Mesendoderm (in vitro differentiated cells): ENCODE results near the gene LCOR.
"Not testable (repeated sequence)": the region's sequence is repeated elsewhere in the genome, so short reads cannot be mapped to it uniquely, and the experiment has no call there.

Experiments
- DNase-seq: peaks from one replicate; pipeline ENCODE4 v3.0.0; 2013
- H2AK5ac ChIP-seq: 2 replicates; pipeline ENCODE4 v1.6.1; 2013; ENCODE audit warnings: low read length, inconsistent platforms
- H2BK120ac ChIP-seq: 2 replicates; pipeline ENCODE4 v1.6.1; 2013; ENCODE audit warnings: low read depth, mild to moderate bottlenecking, low read length, moderate library complexity, mixed read lengths
- H2BK15ac ChIP-seq: replicated peaks from 2 replicates; pipeline ENCODE4 v1.6.1; 2013; ENCODE audit warnings: low read depth, mild to moderate bottlenecking, moderate library complexity
- H2BK5ac ChIP-seq: 2 replicates; pipeline ENCODE4 v1.6.1; 2013; ENCODE audit warnings: low read length, inconsistent platforms
- H3K18ac ChIP-seq: 2 replicates; pipeline ENCODE4 v1.6.1; 2013; ENCODE audit warnings: mild to moderate bottlenecking, low read length, mixed read lengths
- H3K23ac ChIP-seq: one replicate; pipeline ENCODE4 v1.6.1; 2013; ENCODE audit warnings: low read length
- H3K27ac ChIP-seq: 2 replicates; pipeline ENCODE4 v1.5.1; 2013; ENCODE audit warnings: low read depth, mild to moderate bottlenecking, inconsistent platforms, low read length, moderate library complexity
- H3K27me3 ChIP-seq: 2 replicates; pipeline ENCODE4 v1.6.1; 2013; ENCODE audit warnings: low read length, control low read depth, mild to moderate bottlenecking, inconsistent platforms; ENCODE audit not compliant: insufficient read depth, poor library complexity
- H3K36me3 ChIP-seq: 2 replicates; pipeline ENCODE4 v1.6.1; 2013; ENCODE audit warnings: low read length, inconsistent platforms; ENCODE audit not compliant: control insufficient read depth, insufficient read depth
- H3K4ac ChIP-seq: one replicate; pipeline ENCODE4 v1.6.1; 2013; ENCODE audit warnings: low read depth, mild to moderate bottlenecking, low read length, moderate library complexity
- H3K4me1 ChIP-seq: 2 replicates; pipeline ENCODE4 v1.6.1; 2013; ENCODE audit warnings: low read depth, low read length, inconsistent platforms; ENCODE audit not compliant: control insufficient read depth
- H3K4me2 ChIP-seq: 2 replicates; pipeline ENCODE4 v1.6.1; 2013; ENCODE audit warnings: low read length
- H3K4me3 ChIP-seq: 2 replicates; pipeline ENCODE4 v1.5.1; 2013; ENCODE audit warnings: mild to moderate bottlenecking, low read length
- H3K56ac ChIP-seq: one replicate; pipeline ENCODE4 v1.6.1; 2013; ENCODE audit warnings: low read length
- H3K79me1 ChIP-seq: 2 replicates; pipeline ENCODE4 v1.6.1; 2013; ENCODE audit warnings: low read length, inconsistent platforms
- H3K79me2 ChIP-seq: 2 replicates; pipeline ENCODE4 v1.6.1; 2013; ENCODE audit warnings: mild to moderate bottlenecking, low read length; ENCODE audit not compliant: control insufficient read depth, insufficient read depth
- H3K9ac ChIP-seq: 2 replicates; pipeline ENCODE4 v1.6.1; 2013; ENCODE audit warnings: low read length, inconsistent platforms
- H4K5ac ChIP-seq: one replicate; pipeline ENCODE4 v1.6.1; 2013; ENCODE audit warnings: low read length
- H4K8ac ChIP-seq: one replicate; pipeline ENCODE4 v1.6.1; 2013; ENCODE audit warnings: low read depth, mild to moderate bottlenecking, control low read depth, low read length, moderate library complexity
- WGBS: extraction: QIAGEN DNeasy Blood & Tissue Kit; methylation state at CpG from one replicate; pipeline ENCODE4 v1.1.7; 2013; ENCODE audit warnings: low lambda C conversion rate, missing lambda C conversion rate; ENCODE audit not compliant: insufficient coverage; ENCODE audit errors: extremely low coverage; 5-methylcytosine and 5-hydroxymethylcytosine counted together

LCOR gene

DNA sequence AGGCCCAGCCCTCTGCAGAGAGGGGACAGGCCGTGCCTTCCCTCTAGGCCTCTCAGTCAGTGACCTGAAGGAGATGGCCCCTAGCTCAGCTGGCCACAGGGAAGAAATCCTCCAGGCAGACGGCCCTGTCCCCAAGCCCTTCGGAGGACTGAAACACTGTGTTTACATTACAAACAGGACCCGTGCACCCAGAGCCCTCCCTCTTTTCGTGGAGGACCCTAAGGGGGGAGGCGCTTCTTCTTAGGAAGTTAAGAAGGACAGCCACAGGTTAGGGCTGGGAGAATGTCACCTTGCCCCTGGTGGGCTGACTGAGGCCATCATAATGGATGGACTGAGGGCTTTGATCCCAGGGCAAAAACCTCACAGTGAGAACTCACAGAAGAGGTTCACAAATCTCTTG, 198.8 kb downstream of the LCOR start:
- Histone ChIP-seq H2AK5ac (no peak overlapping the region), H3K36me3 (no peaks in the 10 kb centered on the region), H3K56ac (no peak overlapping the region), H2BK15ac (no peak overlapping the region), H3K27ac (no peak overlapping the region), H3K18ac (no peak overlapping the region), H4K5ac (no peak overlapping the region), H3K79me2 (no peaks in the 10 kb centered on the region), H3K79me1 (no peaks in the 10 kb centered on the region), H2BK120ac (no peak overlapping the region), H3K4me1 (no peaks in the 10 kb centered on the region), H3K27me3 (no peaks in the 10 kb centered on the region), H3K4me2 (no peak overlapping the region), H3K9ac (no peak overlapping the region), H4K8ac (no peak overlapping the region), H3K23ac (no peak overlapping the region), H2BK5ac (no peak overlapping the region), H3K4me3 (no peak overlapping the region), H3K4ac (no peak overlapping the region)
- no peak for DNase-seq
- WGBS: no CpG with 5 or more reads among the region's 6 CpGs

DNA sequence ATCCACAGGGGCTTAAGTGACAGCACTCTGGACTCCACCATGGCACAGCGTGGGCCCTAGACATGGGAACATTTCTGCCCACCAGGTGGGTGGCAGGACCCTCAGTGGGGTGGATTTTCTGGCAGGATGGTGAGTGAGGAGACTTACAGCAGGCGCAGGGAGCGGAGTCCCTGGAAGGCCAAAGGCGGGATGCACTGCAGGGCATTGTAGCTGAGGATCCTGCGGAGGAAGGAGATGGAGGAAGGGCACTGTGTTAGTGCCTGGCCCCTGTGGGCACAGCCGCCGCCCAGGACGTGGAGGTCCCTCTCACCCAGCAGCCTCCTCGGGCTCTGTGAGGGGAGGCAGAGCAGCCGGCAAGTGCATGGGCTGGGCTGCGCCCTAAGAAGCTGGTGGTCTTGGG, 199.4 kb downstream of the LCOR start:
- Histone ChIP-seq H3K4me1 (no peaks in the 10 kb centered on the region), H4K5ac (no peak overlapping the region), H3K23ac (no peak overlapping the region), H3K36me3 (no peaks in the 10 kb centered on the region), H2AK5ac (no peak overlapping the region), H3K79me2 (no peaks in the 10 kb centered on the region), H3K4me3 (no peak overlapping the region), H3K27me3 (no peaks in the 10 kb centered on the region), H3K56ac (no peak overlapping the region), H4K8ac (no peak overlapping the region), H3K9ac (no peak overlapping the region), H3K4ac (no peak overlapping the region), H3K79me1 (no peaks in the 10 kb centered on the region), H2BK5ac (no peak overlapping the region), H3K4me2 (no peak overlapping the region), H3K27ac (no peak overlapping the region), H2BK15ac (no peak overlapping the region), H2BK120ac (no peak overlapping the region), H3K18ac (no peak overlapping the region)
- no peak for DNase-seq
- no CpG with 5 or more reads among the region's 11 CpGs for WGBS

DNA sequence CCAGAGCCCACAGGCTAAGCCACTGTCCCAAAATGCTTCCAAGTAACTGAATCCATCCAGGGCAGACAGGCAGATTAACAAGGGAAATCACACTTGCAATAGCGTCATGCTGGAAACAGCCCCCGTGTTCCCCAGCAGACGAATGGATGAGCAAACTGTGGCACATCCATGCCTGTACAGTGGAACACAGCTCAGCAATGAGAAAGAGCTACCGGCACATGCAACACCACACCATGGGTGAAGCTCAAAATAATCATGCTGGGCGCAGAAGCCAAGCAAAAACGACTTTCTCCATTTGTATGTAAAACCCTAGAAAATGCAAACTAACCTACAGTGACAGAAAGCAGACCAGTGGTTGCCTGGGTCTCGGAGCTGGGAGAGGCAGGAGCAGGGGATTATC, 200.5 kb downstream of the LCOR start:
- Histone ChIP-seq H4K8ac (no peak overlapping the region), H3K56ac (no peak overlapping the region), H4K5ac (no peak overlapping the region), H3K23ac (no peak overlapping the region), H3K79me1 (no peaks in the 10 kb centered on the region), H3K4me2 (no peak overlapping the region), H3K9ac (no peak overlapping the region), H3K4me1 (no peaks in the 10 kb centered on the region), H3K79me2 (no peaks in the 10 kb centered on the region), H3K4me3 (no peak overlapping the region), H3K36me3 (no peaks in the 10 kb centered on the region), H3K27me3 (no peaks in the 10 kb centered on the region), H2BK5ac (no peak overlapping the region), H3K4ac (no peak overlapping the region), H3K27ac (no peak overlapping the region), H2BK120ac (no peak overlapping the region), H2BK15ac (no peak overlapping the region), H3K18ac (no peak overlapping the region), H2AK5ac (no peak overlapping the region)
- no peak for DNase-seq
- no CpG with 5 or more reads among the region's 7 CpGs for WGBS

DNA sequence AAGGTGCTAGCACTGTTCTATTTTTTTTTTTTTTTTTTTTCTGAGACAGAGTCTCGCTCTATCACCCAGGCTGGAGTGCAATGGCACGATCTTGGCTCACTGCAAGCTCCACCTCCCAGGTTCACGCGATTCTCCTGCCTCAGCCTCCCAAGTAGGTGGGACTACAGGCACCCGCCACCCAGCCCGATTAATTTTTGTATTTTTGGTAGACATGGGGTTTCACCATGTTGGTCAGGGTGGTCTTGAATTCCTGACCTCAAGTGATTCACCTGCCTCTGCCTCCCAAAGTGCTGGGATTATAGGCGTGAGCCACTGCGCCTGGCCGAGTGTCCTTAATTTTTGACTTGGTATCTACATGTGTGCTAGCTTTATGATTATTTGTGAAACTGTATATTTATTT, 201.7 kb downstream of the LCOR start:
- H3K27ac ChIP-seq, H3K27me3 ChIP-seq, DNase-seq, H4K5ac ChIP-seq, H2BK15ac ChIP-seq, H3K9ac ChIP-seq, H3K4ac ChIP-seq, H3K79me2 ChIP-seq, H3K4me3 ChIP-seq, H3K56ac ChIP-seq, H3K4me1 ChIP-seq, H3K18ac ChIP-seq, H4K8ac ChIP-seq, H3K36me3 ChIP-seq, H2BK5ac ChIP-seq, H3K79me1 ChIP-seq, H3K23ac ChIP-seq, H3K4me2 ChIP-seq, H2BK120ac ChIP-seq, H2AK5ac ChIP-seq: not testable (repeated sequence)
- no CpG with 5 or more reads among the region's 9 CpGs for WGBS

DNA sequence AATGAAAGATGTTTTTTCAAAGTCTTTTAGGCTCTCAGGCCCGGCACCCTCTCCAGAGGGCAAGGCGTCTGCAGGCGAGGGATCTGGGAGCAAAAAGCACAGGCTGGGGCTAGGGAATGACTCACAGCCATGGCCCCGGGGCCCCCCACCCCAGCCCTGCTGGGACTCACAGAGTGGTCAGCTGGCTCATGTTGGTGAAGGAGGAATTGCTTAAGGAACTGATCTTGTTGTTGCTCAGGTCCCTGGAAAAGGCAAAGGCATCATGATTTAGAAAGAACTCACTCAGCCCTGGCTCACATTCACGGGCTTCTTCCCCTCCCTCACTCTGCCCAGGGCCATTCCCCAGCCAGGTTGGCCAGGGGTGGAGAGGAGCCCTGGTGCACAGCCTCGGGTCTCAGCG, 202.2 kb downstream of the LCOR start:
- H4K5ac ChIP-seq: no peak overlapping the region
- no peak overlapping the region for H3K9ac ChIP-seq
- no peak overlapping the region for H3K23ac ChIP-seq
- no peak overlapping the region for H4K8ac ChIP-seq
- H3K79me2 ChIP-seq: no peaks in the 10 kb centered on the region
- H3K18ac ChIP-seq: no peak overlapping the region
- H2BK120ac ChIP-seq: no peak overlapping the region
- no peak for DNase-seq
- no peak overlapping the region for H3K4ac ChIP-seq
- H3K4me3 ChIP-seq: no peak overlapping the region
- WGBS: no CpG with 5 or more reads among the region's 7 CpGs
- no peak overlapping the region for H2BK5ac ChIP-seq
- no peak overlapping the region for H2AK5ac ChIP-seq
- no peaks in the 10 kb centered on the region for H3K79me1 ChIP-seq
- H3K4me1 ChIP-seq: no peaks in the 10 kb centered on the region
- no peaks in the 10 kb centered on the region for H3K27me3 ChIP-seq
- no peak overlapping the region for H3K56ac ChIP-seq
- H3K27ac ChIP-seq: no peak overlapping the region
- H2BK15ac ChIP-seq: no peak overlapping the region
- no peak overlapping the region for H3K4me2 ChIP-seq
- no peaks in the 10 kb centered on the region for H3K36me3 ChIP-seq

DNA sequence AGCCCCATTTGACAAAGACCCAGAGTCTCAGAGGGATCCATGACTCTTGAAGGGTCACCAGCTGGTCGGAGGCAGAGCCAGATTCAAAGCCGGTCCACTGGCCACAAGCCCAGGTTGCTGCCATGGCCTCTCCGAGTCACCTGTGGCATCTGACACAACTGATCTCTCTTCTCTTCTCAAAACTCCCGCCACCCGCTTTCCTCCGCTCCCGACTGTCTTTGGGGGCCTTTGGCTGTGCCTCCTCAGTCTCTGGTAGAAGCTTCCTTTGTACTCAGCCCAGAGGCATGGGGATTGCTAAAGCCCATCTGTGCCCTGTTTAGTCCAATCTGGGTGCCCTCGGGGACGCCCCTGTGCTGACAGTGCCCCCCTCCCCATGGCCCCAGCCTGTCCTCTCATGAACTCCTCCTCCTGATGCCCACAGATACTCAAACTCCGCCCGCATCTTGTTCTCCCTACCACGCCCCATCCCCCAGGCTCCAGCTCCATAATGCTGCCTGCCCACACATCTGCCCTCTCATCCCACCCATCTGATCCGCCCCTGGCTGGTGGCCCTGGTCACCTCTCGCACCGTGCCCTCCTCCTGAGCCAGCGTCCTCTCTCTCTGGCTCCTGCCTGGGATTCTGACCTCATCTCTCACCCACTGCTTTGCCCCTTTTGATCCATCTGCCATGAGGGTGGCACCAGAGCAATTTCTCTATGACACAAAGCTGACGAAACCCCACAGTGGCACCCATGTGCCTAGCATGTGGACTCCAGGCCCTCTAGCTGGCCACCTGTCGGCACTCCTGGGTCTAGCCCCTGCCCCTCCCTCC, 203.1 kb downstream of the LCOR start:
- no peak for DNase-seq
- Histone ChIP-seq H3K4me2 (no peak overlapping the region), H2BK5ac (no peak overlapping the region), H3K4me1 (no peaks in the 10 kb centered on the region), H3K4ac (no peak overlapping the region), H2BK120ac (no peak overlapping the region), H2AK5ac (no peak overlapping the region), H4K5ac (no peak overlapping the region), H3K18ac (no peak overlapping the region), H3K27ac (no peak overlapping the region), H3K23ac (no peak overlapping the region), H2BK15ac (no peak overlapping the region), H3K36me3 (no peaks in the 10 kb centered on the region), H3K79me2 (no peaks in the 10 kb centered on the region), H3K27me3 (no peaks in the 10 kb centered on the region), H4K8ac (no peak overlapping the region), H3K4me3 (no peak overlapping the region), H3K9ac (no peak overlapping the region), H3K56ac (no peak overlapping the region), H3K79me1 (no peaks in the 10 kb centered on the region)
- WGBS: no CpG with 5 or more reads among the region's 18 CpGs
